ENCODE data around the gene MAN1A1. TPM values are rescaled to one million over a fixed set of nuclear protein-coding genes. Genes with fewer than 3 reads are reported as not detected.

MAN1A1 gene
- polyA plus RNA-seq, 1 experiment: 1.6 TPM

DNA sequence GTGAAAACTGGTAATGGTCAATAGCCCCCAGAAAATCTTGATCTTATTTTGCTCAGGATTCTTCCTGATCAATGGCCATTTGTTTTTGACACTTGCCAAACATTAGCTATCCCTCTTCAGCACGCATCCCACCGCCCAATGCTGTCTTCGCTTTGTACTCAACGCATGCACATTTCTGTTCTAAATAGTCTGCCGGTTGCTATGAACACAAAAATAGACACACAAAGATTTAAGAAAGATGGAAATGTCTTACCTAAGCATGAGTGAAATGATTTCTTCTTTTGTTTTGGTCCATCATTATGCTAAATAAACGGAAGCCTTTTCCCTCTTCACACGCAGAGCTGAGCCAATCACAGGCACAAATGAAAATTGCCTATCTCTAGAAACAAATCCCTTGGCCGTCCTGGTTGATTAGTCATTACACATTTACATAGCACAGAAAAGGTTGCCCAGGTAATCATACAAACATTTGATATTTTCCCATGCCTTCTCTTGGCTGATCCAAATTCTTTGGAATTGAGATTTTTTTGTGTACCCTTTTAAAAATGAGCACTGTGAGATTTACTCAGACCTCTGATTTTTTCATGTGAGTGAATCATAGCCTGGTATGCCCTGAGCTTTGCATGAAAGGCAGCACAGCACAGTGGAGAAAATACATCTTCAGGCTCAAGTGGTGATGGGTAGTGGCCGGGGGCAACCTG, 200.6 kb downstream of the MAN1A1 start:
- H3K27me3 ChIP-seq (ENCODE audit: control insufficient read depth, insufficient read depth, low read length): no peaks in the 10 kb centered on the region
- CTCF ChIA-PET: interaction anchor here (0.7 to 2.6 kb wide), 12 partner anchors 10 to 1907 kb away, joined by 3 to 10 read pairs (median 3); no protein-coding TSS in a partner anchor
- POLR2A ChIA-PET: no interaction called here
- no peak for TF ChIP-seq CTCF (IDR thresholded peaks at IDR 0.05; ENCODE audit: insufficient read depth, low read depth, low read length)
- no peak for DNase-seq (ENCODE audit: low read depth)
- H3K36me3 ChIP-seq (ENCODE audit: control insufficient read depth, insufficient read depth, low read length): no peaks in the 10 kb centered on the region
- H3K4me3 ChIP-seq (ENCODE audit: low read depth, low read length): no peak overlapping the region

DNA sequence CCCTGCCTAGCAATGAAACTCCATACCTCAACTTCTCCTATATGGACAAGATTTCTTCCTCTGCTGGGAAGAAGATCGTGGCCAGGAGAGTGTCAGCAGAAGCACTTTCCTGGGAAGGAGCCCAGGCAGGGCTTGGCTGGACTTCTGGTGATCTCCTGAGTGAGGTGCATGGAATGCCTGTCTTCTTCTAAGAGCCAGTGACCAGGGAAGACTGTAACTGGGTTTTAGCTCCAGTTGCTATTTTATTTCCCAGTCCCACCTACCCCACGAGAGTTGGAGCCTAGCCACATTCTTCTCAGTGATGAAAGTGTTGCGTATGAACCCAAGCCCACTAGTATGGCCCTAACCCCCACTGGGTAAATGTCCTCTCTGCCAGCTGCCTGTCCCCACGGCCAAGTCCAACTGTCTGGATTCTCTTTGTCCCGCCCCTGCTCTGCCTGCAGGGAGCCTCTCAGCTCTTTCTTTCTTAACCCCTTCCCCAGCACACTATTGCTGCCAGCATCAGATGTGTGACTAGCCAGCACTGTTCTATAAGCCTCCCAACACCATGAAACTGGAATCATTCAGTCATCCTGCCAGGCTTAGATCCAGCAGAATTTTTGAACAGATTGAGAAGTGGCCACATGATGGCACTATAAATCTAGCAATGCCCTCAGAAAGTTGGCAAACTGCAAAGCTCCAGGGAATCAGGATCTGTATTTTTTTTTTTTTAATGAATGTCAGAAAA, 201.3 kb downstream of the MAN1A1 start:
- DNase-seq (ENCODE audit: low read depth): no peak
- TF ChIP-seq CTCF (IDR thresholded peaks at IDR 0.05; ENCODE audit: insufficient read depth, low read depth, low read length): peak; percentile 58
- ChIA-PET CTCF (interaction anchor here (0.6 to 2.6 kb wide), 17 partner anchors 9 to 1907 kb away, joined by 3 to 14 read pairs (median 3); no protein-coding TSS in a partner anchor), POLR2A (no interaction called here)
- H3K36me3 ChIP-seq (ENCODE audit: control insufficient read depth, insufficient read depth, low read length): no peaks in the 10 kb centered on the region
- H3K27me3 ChIP-seq (ENCODE audit: control insufficient read depth, insufficient read depth, low read length): no peaks in the 10 kb centered on the region
- no peak overlapping the region for H3K4me3 ChIP-seq (ENCODE audit: low read depth, low read length)

GRCh38 chr6:119147101-119148053, 202.2 kb downstream of the MAN1A1 start:
- CTCF ChIA-PET: interaction anchor here (0.6 to 2.5 kb wide), 9 partner anchors 8 to 1908 kb away, joined by 3 to 14 read pairs (median 4); no protein-coding TSS in a partner anchor
- POLR2A ChIA-PET: interaction anchor here (0.7 kb wide), 1 partner anchor 517 kb away, joined by 29 read pairs; no protein-coding TSS in a partner anchor
- H3K4me3 ChIP-seq (ENCODE audit: low read depth, low read length): no peak overlapping the region

GRCh38 chr6:119145111-119145510, 204.4 kb downstream of the MAN1A1 start:
- H3K4me3 ChIP-seq (ENCODE audit: low read depth, low read length): no peak overlapping the region
- POLR2A ChIA-PET: no interaction called here
- TF ChIP-seq CTCF (IDR thresholded peaks at IDR 0.05; ENCODE audit: insufficient read depth, low read depth, low read length): no peak
- H3K36me3 ChIP-seq (ENCODE audit: control insufficient read depth, insufficient read depth, low read length): no peaks in the 10 kb centered on the region
- no peak for DNase-seq (ENCODE audit: low read depth)
- no peaks in the 10 kb centered on the region; the same call in 1 of the 2 replicates for H3K27me3 ChIP-seq (ENCODE audit: control insufficient read depth, insufficient read depth, low read length)
- CTCF ChIA-PET: no interaction called here

More at GRCh38 chr6:119147101-119148053, 202.2 kb downstream of the MAN1A1 start:
- DNase-seq (ENCODE audit: low read depth): peak; percentile 80
- Histone ChIP-seq H3K27me3 (ENCODE audit: control insufficient read depth, insufficient read depth, low read length) (no peaks in the 10 kb centered on the region), H3K36me3 (ENCODE audit: control insufficient read depth, insufficient read depth, low read length) (no peaks in the 10 kb centered on the region)
- no peak for TF ChIP-seq CTCF (IDR thresholded peaks at IDR 0.05; ENCODE audit: insufficient read depth, low read depth, low read length)

All from BJ (cell line).